ENCODE measurements around the gene RNASE12. TPM values are rescaled to one million over a fixed set of nuclear protein-coding genes. Genes with fewer than 3 reads are reported as not detected.
A peak's percentile ranks its signal among the peaks of the same experiment; 100 is the strongest.
"Not testable (repeated sequence)": the region's sequence is repeated elsewhere in the genome, so short reads cannot be mapped to it uniquely, and the experiment has no call there.

RNASE12 gene
- total RNA-seq, 2 donors from 2014 or later: not detected

DNA sequence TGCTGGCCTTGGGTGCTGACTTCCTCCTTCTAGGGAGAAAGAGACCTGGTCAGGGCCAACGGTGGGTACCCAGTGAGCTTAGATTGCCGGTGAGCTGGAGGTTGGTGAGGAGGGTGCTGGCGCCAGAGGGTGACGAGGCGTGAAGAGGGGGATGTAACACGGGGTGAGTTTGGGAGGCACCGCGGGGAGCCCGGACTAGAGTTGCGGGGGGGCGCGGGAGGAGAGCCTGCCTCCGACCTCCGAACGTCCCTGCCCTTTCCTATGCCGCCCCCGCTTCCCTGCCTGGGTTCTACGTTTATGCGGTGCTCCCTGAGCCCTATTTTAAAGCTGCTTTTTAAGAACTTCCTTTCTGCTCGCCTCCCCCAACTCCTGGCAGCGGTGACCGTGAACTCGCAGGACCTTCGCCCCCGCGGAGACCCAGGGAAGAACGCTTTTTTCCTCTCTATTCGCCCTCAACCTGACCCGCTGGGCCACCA lies 31.7 kb upstream of the RNASE12 start:
- Mint-ChIP-seq H3K4me3 (peak overlapping the region; percentile 34), H3K4me1 (peaks cover 34% of the 10 kb centered on the region), H3K36me3 (ENCODE audit: low read depth) (peaks cover 4% of the 10 kb centered on the region), H3K27me3 (peaks cover 51% of the 10 kb centered on the region), H3K27ac (peak overlapping the region; percentile 22)
- no peak for DNase-seq
- no peaks in the 10 kb centered on the region for H3K9me3 ChIP-seq (ENCODE audit: control insufficient read depth, low read length, poor library complexity, severe bottlenecking)
- no peak for ATAC-seq

DNA sequence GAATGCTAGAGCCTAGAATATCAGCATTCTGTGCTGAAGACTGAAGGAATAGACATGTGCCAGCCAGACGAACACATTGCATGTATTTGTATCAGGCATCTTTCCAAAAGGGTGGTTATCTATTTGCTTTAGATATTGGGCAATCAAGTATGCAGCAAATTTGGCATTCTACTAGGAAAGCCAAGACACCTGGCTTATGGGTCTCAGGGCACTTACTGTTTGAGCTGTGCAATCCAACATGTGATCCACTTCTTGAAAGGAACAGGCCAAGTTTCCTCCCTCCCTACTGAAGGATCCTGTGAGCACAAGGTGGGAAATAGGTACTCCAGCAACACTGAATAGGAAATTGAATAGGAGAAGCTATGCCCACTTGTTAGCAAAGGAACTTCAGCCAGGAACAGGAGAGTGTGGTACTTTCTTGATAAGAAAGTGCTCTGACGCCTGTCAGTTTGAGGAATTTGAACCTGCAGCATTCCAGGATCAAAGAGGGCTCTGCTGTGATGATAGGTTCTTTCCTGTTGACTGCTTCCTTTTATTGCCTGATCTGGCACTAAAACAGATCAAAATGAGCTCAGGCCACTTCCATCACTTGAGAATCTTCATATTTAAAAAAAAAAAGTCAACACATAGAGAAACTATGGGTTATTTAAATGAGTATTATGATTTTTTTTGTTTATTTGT lies 29.8 kb upstream of the RNASE12 start:
- peaks cover 4% of the 10 kb centered on the region for H3K36me3 Mint-ChIP-seq (ENCODE audit: low read depth)
- no peak for DNase-seq
- no peaks in the 10 kb centered on the region for H3K9me3 ChIP-seq (ENCODE audit: control insufficient read depth, low read length, poor library complexity, severe bottlenecking)

DNA sequence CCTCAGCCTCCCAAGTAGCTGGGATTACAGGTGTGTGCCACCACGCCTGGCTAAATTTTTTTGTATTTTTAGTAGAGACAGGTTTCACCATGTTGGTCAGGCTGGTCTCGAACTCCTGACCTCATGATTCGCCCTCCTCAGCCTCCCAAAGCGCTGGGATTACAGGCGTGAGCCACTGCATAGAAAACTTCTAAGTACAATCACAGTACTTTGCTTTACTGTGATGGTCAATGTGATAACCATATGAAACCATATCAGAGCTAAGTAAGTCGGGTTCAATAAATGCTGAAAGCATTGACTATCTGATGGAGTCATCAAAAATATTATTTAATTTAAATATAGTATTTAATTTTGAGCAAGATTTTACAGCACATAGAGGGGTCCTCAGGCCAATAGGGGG lies 28.5 kb upstream of the RNASE12 start:
- H3K27ac Mint-ChIP-seq; DNase-seq; H3K4me3 Mint-ChIP-seq; H3K9me3 ChIP-seq (ENCODE audit: control insufficient read depth, low read length, poor library complexity, severe bottlenecking); ATAC-seq; H3K36me3 Mint-ChIP-seq (ENCODE audit: low read depth): not testable (repeated sequence)
- Mint-ChIP-seq H3K4me1 (peaks cover 21% of the 10 kb centered on the region), H3K27me3 (peaks cover 35% of the 10 kb centered on the region)

More for the DNA sequence above, 29.8 kb upstream of the RNASE12 start:
- Mint-ChIP-seq H3K27ac (no peak overlapping the region), H3K4me3 (no peak overlapping the region), H3K27me3 (peaks cover 45% of the 10 kb centered on the region), H3K4me1 (peaks cover 27% of the 10 kb centered on the region)
- no peak for ATAC-seq

DNA sequence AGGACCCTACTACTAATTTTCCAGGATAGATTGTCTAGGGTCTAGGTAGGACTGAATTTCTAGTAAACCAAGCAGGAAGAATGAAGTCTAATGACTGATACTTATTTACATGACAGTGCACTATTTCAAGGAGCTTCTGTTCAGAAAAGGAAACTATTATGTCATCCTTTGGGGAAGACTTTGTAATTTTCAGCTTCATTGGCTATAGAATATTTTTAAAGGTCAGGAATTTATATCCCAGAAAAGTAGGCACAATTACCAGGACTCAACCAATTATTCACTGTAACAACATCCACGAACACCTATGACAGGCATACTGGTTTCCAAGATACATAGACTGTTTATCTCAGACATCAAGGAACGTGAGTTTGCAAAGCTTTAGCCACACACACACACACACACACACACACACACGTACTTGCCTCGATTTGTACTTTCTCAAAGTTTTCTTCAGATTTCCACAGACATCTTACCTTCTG lies 27.1 kb upstream of the RNASE12 start:
- Mint-ChIP-seq H3K36me3 (ENCODE audit: low read depth) (peaks cover 2% of the 10 kb centered on the region), H3K4me3 (no peak overlapping the region), H3K4me1 (peaks cover 16% of the 10 kb centered on the region), H3K27me3 (peaks cover 30% of the 10 kb centered on the region), H3K27ac (no peak overlapping the region)
- DNase-seq (no peak), ATAC-seq (no peak)
- H3K9me3 ChIP-seq (ENCODE audit: control insufficient read depth, low read length, poor library complexity, severe bottlenecking): no peaks in the 10 kb centered on the region

DNA sequence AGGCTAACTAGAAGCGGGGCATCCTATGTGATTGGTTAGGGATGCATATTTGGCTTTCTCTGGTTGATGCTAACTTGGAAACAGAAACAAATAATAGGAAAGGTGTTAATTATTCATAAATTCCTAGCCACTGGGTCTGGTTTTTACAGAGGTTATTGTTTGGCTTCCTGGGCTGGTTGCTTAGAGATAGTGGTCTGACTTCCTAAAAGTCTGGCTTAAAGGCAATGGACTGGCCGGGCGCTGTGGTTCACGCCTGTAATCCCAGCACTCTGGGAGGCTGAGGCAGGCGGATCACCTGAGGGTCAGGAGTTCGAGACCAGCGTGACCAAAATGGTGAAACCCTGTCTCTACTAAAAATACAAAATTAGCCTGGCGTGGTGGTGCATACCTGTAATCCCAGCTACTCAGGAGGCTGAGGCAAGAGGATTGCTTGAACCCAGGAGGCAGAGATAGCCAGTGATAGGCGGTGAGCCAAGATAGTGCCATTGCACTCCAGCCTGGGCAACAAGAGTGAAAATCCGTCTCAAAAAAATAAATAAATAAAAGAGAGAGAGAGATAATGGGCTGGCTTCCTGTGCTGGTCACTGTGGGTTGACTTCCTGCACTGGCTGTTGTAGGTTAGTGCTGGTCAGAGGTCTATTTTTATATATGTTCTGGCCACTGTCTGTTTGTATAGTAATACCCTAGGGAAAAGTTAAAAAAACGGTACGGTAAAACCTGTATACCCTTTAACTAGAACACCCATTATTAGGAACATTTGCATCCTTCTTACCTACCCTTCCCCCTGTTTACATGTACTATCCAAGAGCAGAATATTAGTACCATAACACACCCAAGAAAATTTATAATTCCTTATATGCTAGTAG lies 26.2 kb upstream of the RNASE12 start:
- H3K4me1 Mint-ChIP-seq: peaks cover 9% of the 10 kb centered on the region
- DNase-seq (no peak), ATAC-seq (no peak)
- peaks cover 2% of the 10 kb centered on the region for H3K36me3 Mint-ChIP-seq (ENCODE audit: low read depth)
- no peaks in the 10 kb centered on the region for H3K9me3 ChIP-seq (ENCODE audit: control insufficient read depth, low read length, poor library complexity, severe bottlenecking)
- H3K27me3 Mint-ChIP-seq: peaks cover 21% of the 10 kb centered on the region
- no peak overlapping the region for H3K27ac Mint-ChIP-seq
- H3K4me3 Mint-ChIP-seq: no peak overlapping the region

DNA sequence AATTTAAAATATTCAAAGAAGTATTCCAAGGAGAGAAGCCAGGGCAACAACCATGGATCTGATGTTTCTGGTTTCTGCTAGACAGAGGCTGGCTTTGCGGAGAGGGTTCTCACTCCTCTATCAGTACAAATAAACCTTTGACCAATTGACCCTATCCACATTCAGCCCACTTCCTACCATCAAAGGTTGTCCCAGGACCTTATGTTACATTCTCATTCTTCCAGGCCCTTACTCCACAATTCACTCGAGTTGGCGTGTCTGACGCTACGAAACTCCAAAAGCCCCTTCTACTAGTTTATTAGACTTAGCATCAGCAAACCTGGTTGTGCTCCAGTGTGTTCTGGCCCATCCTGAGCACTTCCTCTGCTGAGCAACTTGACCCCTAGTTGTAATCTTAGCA lies 24.8 kb upstream of the RNASE12 start:
- no peaks in the 10 kb centered on the region for H3K36me3 Mint-ChIP-seq (ENCODE audit: low read depth)
- H3K4me3 Mint-ChIP-seq: no peak overlapping the region
- H3K27ac Mint-ChIP-seq: no peak overlapping the region
- DNase-seq (no peak), ATAC-seq (no peak)
- H3K27me3 Mint-ChIP-seq: peaks cover 13% of the 10 kb centered on the region
- peaks cover 8% of the 10 kb centered on the region for H3K4me1 Mint-ChIP-seq
- H3K9me3 ChIP-seq (ENCODE audit: control insufficient read depth, low read length, poor library complexity, severe bottlenecking): no peaks in the 10 kb centered on the region

DNA sequence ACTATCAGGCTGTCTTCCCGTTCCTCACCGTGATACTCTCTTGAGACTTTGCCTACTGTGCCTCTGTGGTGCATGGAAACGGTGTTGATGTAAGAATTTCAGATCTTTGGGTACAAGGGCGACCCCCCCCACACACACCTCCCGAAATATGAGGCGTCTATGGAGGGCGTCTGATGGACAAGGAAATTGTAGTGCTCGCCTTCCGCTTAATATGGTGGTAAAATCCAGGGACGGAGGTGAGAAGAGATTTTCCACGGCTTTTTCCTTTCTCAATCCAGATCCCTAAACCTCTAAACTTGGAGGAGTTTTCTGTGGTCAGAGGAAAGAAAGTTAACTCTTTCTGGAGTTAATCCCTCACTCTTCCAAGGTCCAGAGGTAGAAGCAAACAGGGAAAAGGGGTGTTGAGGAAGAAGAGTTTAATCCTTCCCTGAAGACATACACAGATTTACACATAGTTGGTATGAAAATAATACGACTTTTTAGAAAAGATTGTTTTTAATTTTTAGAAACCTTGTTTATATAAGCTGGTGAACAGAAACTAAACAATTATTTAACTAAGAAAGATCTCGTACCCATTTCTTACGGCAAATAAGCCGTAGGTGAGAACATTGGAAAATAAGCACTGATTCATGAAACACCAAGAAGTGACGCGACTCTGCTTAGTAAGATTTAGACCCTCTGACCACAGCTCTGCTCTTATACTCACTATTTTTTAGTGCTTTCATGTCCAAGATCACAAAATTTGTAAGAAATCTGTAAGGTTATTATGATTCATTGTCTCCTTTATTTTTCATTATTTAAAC lies 23.1 kb upstream of the RNASE12 start:
- Mint-ChIP-seq H3K4me3 (no peak overlapping the region), H3K27ac (no peak overlapping the region), H3K36me3 (ENCODE audit: low read depth) (no peaks in the 10 kb centered on the region), H3K4me1 (peaks cover 8% of the 10 kb centered on the region), H3K27me3 (peaks cover 11% of the 10 kb centered on the region)
- ATAC-seq: peak; percentile 2
- H3K9me3 ChIP-seq (ENCODE audit: control insufficient read depth, low read length, poor library complexity, severe bottlenecking): no peaks in the 10 kb centered on the region
- no peak for DNase-seq

DNA sequence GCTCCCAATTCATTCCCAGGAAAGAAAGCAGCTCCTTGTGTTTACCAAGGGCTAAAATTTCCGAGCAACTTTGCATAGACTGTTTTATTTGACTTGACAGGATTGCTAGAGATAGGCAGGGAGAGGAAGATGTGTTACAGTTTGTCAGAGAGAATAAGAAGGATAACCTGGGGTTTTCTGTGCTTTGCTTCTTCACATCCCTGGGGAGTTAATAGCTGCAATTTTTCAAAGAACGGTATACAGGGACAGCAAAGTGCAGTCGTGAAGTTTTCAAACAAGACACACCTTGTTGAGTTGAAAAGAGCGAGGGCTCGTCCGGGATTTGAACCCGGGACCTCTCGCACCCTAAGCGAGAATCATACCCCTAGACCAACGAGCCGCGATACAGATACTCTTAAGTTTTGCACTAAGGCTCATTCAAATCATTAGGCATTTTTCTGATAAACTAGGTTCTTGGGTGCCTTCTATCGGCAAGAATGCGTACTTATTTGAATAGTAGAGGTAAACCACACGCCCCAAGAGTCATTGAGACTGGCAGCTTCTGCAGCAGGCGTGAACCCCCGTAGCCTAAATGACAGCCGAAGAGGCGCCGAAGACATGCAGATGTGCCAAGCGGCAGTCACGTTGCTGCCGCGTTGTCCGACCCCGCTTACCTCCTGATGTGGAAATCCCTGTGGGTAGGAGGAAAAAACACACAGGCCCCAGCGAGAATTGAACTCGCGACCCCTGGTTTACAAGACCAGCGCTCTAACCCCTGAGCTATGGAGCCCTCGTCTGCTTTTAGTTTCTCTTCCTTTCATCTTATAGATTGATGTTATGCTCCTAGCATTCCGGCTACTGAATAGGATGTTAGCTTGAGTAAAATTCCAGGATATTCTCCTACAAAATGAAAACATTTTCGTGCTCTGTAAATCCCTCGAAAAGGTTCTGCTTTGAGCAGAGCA lies 22.2 kb upstream of the RNASE12 start:
- Mint-ChIP-seq H3K36me3 (ENCODE audit: low read depth) (no peaks in the 10 kb centered on the region), H3K4me1 (peaks cover 10% of the 10 kb centered on the region), H3K4me3 (no peak overlapping the region), H3K27me3 (peaks cover 5% of the 10 kb centered on the region), H3K27ac (no peak overlapping the region)
- no peaks in the 10 kb centered on the region for H3K9me3 ChIP-seq (ENCODE audit: control insufficient read depth, low read length, poor library complexity, severe bottlenecking)
- ATAC-seq: peak; percentile 89
- DNase-seq: peak; percentile 56 to 73 (median 63)

DNA sequence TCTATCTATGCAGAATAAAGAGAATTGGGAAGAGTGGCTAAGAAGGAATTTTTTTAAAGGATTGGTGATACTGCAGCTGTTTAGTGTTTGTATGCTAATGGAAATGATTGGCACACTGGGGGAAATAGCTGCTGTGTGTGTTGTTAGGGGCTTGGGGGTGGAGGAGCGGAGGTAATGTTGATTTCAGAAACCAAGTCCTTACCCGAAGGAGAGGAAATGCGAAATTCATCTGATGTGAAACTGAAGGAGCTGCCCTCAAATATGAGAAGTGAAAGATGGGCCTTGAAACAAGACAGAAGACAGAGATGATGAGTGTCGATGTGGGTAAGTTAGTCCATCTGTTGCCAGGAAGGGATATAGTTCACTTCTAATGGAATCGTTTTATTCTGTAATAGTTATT lies 21.2 kb upstream of the RNASE12 start:
- ATAC-seq (no peak), DNase-seq (no peak)
- Mint-ChIP-seq H3K4me1 (peaks cover 8% of the 10 kb centered on the region), H3K36me3 (ENCODE audit: low read depth) (no peaks in the 10 kb centered on the region), H3K27ac (no peak overlapping the region), H3K4me3 (no peak overlapping the region), H3K27me3 (no peaks in the 10 kb centered on the region)
- H3K9me3 ChIP-seq (ENCODE audit: control insufficient read depth, low read length, poor library complexity, severe bottlenecking): no peaks in the 10 kb centered on the region

DNA sequence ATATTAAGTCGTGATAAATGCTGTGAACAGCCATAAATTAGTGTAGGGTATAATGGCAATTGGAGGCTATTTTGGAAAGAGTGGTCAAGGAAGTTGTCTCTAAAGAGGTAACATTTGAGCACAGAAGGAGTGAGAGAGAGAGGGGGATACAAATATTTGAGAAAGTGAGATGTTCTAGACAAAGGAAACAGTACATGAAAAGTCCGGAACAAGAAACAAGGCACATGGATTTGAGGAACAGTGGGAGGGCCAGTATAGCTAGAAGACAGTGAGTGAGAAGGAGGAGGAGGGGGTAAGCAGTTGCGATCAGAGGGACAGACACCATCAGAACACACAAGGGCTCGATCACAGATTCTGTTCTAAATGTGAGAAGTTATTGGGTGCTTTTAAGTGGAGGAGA lies 20.1 kb upstream of the RNASE12 start:
- H3K27ac Mint-ChIP-seq: no peak overlapping the region
- no peaks in the 10 kb centered on the region for H3K36me3 Mint-ChIP-seq (ENCODE audit: low read depth)
- H3K9me3 ChIP-seq (ENCODE audit: control insufficient read depth, low read length, poor library complexity, severe bottlenecking): no peaks in the 10 kb centered on the region
- H3K27me3 Mint-ChIP-seq: no peaks in the 10 kb centered on the region
- H3K4me3 Mint-ChIP-seq: no peak overlapping the region
- H3K4me1 Mint-ChIP-seq: peaks cover 10% of the 10 kb centered on the region
- ATAC-seq (no peak), DNase-seq (no peak)

DNA sequence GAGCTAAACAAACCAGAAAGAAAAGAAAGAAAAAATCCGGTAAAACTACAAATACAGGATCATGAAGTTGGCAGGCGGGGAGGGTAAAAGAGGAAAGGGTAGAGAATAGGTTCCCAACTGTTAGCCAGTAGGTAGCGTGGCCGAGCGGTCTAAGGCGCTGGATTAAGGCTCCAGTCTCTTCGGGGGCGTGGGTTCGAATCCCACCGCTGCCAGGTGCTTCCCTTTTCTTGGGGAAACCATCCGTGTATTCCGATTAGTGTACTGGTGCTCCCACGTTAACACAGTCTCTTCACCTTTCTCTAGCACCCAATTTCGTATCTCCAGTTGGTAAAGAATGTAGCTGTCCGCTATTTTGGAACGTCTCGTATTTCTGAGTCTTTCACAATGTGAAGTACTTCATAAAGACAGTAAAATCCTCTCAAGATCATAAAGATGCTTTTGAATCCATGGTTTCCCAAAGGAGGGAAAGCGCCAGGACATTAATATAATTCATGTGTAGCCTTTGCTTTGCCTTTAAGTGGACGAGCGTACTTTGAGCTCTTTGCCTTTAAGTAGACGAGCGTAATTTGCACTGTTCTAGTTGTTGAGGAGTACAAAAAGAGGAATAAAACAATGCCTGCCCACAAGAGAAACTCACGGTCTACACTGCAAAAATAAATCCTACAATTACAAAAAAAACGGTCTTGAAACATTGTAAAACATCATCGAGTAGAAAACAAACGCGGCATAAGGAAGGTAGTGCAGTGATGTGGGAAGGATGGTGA lies 19.0 kb upstream of the RNASE12 start:
- peak; percentile 37 to 59 (median 58) for DNase-seq
- no peak overlapping the region for H3K4me3 Mint-ChIP-seq
- H3K27me3 Mint-ChIP-seq: no peaks in the 10 kb centered on the region
- no peaks in the 10 kb centered on the region for H3K9me3 ChIP-seq (ENCODE audit: control insufficient read depth, low read length, poor library complexity, severe bottlenecking)
- H3K4me1 Mint-ChIP-seq: peaks cover 8% of the 10 kb centered on the region
- no peaks in the 10 kb centered on the region for H3K36me3 Mint-ChIP-seq (ENCODE audit: low read depth)
- ATAC-seq: peak; percentile 26
- no peak overlapping the region for H3K27ac Mint-ChIP-seq
